Measurements from ENCODE around the gene CLK3. TPM values are rescaled to one million over a fixed set of nuclear protein-coding genes. Genes with fewer than 3 reads are reported as not detected.
A peak's percentile ranks its signal among the peaks of the same experiment; 100 is the strongest.

CLK3 gene
- total and polyA plus RNA-seq, 10 of the 15 experiments (the other 5 are each of a cell fraction or from before 2014, with no cell fraction given) = 3.3 to 169 (median 66.2) TPM

DNA sequence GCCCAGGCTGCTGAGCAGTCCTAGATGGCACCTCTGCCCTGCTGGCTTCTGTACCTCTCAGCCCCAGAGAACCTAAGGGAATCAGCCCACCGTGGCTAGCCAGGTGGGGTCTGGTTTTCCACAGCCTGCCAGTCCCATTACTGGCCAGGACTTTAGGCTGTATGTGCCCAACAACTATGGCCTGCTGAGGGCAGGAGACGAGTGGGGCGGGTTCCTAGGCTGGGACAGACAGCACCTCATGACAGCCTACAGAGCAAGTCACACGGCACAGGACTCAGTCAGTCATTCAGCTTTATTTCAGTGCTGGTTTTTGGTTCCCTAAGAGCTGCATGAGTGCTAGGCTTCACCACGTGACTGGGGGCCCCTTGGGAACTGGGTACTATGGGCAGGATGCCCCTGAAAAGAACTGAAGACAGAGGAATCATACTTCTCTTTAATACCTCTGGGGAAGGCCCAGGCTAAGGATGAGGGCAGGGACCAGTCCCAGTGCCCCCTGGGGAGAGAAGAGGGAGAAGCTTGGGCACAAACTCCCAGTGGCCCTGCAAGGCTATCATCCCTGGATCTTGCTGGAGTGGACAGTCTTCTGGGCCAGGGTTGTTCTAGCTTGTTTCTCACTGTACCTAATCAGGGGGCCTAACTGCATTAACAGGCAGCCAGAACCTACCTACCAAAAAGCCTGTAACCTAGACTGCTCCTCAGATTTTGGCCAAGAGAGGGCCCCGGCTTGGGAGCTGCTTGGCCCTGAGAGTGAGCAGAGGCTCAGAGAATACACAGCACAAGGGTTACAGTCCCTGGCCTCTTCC, 14.8 kb downstream of the CLK3 start (continued):
- TF ChIP-seq CHD2 (IDR thresholded peaks at IDR 0.05; ENCODE audit: borderline replicate concordance, low read depth, low read length) (no peak), STAT3 (IDR thresholded peaks at IDR 0.05; ENCODE audit: low read depth, low read length) (no peak), ATF7 (IDR thresholded peaks at IDR 0.05; ENCODE audit: low read depth) (no peak), ZNF274 (IDR thresholded peaks at IDR 0.05; ENCODE audit: insufficient read depth, insufficient read length) (no peak), IKZF1 (conservative IDR thresholded peaks at IDR 0.05) (no peak), PAX5 (IDR thresholded peaks at IDR 0.05; ENCODE audit: borderline replicate concordance, low read depth, low read length) (no peak), POU2F2 (IDR thresholded peaks at IDR 0.05; ENCODE audit: borderline replicate concordance, low read depth, low read length) (no peak), MTA2 (IDR thresholded peaks at IDR 0.05; ENCODE audit: low read depth) (no peak), YBX1 (IDR thresholded peaks at IDR 0.05) (no peak), POLR2A (IDR thresholded peaks at IDR 0.05; ENCODE audit: low read depth, low read length) (peak; percentile 64), KDM1A (IDR thresholded peaks at IDR 0.05; ENCODE audit: borderline replicate concordance) (no peak), TCF12 (IDR thresholded peaks at IDR 0.05; ENCODE audit: low read depth, low read length) (no peak), HDAC2 (IDR thresholded peaks at IDR 0.05) (no peak)
- TF ChIP-seq, protein P1, sequence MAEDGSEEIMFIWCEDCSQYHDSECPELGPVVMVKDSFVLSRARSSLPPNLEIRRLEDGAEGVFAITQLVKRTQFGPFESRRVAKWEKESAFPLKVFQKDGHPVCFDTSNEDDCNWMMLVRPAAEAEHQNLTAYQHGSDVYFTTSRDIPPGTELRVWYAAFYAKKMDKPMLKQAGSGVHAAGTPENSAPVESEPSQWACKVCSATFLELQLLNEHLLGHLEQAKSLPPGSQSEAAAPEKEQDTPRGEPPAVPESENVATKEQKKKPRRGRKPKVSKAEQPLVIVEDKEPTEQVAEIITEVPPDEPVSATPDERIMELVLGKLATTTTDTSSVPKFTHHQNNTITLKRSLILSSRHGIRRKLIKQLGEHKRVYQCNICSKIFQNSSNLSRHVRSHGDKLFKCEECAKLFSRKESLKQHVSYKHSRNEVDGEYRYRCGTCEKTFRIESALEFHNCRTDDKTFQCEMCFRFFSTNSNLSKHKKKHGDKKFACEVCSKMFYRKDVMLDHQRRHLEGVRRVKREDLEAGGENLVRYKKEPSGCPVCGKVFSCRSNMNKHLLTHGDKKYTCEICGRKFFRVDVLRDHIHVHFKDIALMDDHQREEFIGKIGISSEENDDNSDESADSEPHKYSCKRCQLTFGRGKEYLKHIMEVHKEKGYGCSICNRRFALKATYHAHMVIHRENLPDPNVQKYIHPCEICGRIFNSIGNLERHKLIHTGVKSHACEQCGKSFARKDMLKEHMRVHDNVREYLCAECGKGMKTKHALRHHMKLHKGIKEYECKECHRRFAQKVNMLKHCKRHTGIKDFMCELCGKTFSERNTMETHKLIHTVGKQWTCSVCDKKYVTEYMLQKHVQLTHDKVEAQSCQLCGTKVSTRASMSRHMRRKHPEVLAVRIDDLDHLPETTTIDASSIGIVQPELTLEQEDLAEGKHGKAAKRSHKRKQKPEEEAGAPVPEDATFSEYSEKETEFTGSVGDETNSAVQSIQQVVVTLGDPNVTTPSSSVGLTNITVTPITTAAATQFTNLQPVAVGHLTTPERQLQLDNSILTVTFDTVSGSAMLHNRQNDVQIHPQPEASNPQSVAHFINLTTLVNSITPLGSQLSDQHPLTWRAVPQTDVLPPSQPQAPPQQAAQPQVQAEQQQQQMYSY (CRISPR knock-in tag; IDR thresholded peaks at IDR 0.05) = no peak
- TF ChIP-seq, protein P2, sequence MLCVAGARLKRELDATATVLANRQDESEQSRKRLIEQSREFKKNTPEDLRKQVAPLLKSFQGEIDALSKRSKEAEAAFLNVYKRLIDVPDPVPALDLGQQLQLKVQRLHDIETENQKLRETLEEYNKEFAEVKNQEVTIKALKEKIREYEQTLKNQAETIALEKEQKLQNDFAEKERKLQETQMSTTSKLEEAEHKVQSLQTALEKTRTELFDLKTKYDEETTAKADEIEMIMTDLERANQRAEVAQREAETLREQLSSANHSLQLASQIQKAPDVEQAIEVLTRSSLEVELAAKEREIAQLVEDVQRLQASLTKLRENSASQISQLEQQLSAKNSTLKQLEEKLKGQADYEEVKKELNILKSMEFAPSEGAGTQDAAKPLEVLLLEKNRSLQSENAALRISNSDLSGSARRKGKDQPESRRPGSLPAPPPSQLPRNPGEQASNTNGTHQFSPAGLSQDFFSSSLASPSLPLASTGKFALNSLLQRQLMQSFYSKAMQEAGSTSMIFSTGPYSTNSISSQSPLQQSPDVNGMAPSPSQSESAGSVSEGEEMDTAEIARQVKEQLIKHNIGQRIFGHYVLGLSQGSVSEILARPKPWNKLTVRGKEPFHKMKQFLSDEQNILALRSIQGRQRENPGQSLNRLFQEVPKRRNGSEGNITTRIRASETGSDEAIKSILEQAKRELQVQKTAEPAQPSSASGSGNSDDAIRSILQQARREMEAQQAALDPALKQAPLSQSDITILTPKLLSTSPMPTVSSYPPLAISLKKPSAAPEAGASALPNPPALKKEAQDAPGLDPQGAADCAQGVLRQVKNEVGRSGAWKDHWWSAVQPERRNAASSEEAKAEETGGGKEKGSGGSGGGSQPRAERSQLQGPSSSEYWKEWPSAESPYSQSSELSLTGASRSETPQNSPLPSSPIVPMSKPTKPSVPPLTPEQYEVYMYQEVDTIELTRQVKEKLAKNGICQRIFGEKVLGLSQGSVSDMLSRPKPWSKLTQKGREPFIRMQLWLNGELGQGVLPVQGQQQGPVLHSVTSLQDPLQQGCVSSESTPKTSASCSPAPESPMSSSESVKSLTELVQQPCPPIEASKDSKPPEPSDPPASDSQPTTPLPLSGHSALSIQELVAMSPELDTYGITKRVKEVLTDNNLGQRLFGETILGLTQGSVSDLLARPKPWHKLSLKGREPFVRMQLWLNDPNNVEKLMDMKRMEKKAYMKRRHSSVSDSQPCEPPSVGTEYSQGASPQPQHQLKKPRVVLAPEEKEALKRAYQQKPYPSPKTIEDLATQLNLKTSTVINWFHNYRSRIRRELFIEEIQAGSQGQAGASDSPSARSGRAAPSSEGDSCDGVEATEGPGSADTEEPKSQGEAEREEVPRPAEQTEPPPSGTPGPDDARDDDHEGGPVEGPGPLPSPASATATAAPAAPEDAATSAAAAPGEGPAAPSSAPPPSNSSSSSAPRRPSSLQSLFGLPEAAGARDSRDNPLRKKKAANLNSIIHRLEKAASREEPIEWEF (IDR thresholded peaks at IDR 0.05; ENCODE audit: insufficient replicate concordance, low read depth, low read length) = no peak
- TF ChIP-seq, protein P3, sequence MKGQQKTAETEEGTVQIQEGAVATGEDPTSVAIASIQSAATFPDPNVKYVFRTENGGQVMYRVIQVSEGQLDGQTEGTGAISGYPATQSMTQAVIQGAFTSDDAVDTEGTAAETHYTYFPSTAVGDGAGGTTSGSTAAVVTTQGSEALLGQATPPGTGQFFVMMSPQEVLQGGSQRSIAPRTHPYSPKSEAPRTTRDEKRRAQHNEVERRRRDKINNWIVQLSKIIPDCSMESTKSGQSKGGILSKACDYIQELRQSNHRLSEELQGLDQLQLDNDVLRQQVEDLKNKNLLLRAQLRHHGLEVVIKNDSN (IDR thresholded peaks at IDR 0.05; ENCODE audit: borderline replicate concordance, extremely low read length, insufficient read depth, low read depth, low read length) = peak; percentile 39
- TF ChIP-seq, protein P4, sequence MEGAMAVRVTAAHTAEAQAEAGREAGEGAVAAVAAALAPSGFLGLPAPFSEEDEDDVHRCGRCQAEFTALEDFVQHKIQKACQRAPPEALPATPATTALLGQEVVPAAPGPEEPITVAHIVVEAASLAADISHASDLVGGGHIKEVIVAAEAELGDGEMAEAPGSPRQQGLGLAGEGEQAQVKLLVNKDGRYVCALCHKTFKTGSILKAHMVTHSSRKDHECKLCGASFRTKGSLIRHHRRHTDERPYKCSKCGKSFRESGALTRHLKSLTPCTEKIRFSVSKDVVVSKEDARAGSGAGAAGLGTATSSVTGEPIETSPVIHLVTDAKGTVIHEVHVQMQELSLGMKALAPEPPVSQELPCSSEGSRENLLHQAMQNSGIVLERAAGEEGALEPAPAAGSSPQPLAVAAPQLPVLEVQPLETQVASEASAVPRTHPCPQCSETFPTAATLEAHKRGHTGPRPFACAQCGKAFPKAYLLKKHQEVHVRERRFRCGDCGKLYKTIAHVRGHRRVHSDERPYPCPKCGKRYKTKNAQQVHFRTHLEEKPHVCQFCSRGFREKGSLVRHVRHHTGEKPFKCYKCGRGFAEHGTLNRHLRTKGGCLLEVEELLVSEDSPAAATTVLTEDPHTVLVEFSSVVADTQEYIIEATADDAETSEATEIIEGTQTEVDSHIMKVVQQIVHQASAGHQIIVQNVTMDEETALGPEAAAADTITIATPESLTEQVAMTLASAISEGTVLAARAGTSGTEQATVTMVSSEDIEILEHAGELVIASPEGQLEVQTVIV (IDR thresholded peaks at IDR 0.05; ENCODE audit: borderline replicate concordance, partially characterized antibody) = no peak
